ENCODE data around the gene LRRC10B. TPM values are rescaled to one million over a fixed set of nuclear protein-coding genes. Genes with fewer than 3 reads are reported as not detected.

The LRRC10B gene
- total and polyA plus RNA-seq, 2 of the 8 experiments (the other 6 are each of a cell fraction or from before 2014, with no cell fraction given): 0.47 to 0.71 TPM

DNA sequence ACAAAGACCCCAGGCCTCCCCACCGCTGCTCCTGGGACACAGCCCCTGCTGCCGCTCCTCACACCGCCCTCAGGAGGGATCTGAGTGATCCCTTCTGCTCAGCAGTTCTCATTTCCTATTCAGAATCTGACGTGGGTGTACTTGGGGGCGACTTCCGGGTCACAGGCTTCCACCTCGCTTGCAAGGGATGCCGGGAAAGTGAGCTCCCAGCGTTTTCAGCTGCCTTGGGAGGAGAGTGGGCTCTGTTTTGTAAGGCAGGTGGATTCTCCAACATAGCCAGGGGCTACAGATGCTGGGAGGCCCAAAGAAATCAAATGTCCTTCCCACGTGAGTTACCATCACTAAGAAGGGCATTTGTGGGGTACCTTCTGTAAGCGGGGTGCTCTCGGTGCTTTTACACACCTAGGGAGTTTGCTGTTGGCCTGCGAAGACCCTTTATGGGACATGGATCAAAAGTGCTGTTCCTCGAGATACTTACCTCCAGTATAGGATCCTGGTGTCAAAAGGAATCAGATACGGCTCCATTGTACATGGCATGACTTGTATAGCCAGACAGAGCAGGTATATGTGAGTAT lies 9.7 kb upstream of the LRRC10B start (continued):
- TF ChIP-seq CHD7 (IDR thresholded peaks at IDR 0.05; ENCODE audit: insufficient replicate concordance, low read length) (no peak), RBBP5 (IDR thresholded peaks at IDR 0.05; ENCODE audit: borderline replicate concordance, low read depth, low read length) (no peak)
